Testis (tissue), 2 donors: Measurements from ENCODE around the gene ABO.

Source experiments
- CTCF ChIP-seq, 3 experiments: fragments of 450-650 bp in 2 of 3; fragments of 200-600 bp in 1 of 3; sonication (generic) in 1 of 3; IDR thresholded peaks; one replicate each; pipeline ENCODE4 v1.5.1; 2016 to 2019; ENCODE audit warnings: antibody characterized with exemption in 3 of 3, mild to moderate bottlenecking in 2 of 3, moderate library complexity in 1 of 3
- POLR2A ChIP-seq: fragments of 450-650 bp; IDR thresholded peaks from one replicate; pipeline ENCODE4 v1.6.1; 2017; ENCODE audit warnings: antibody characterized with exemption, mild to moderate bottlenecking, moderate library complexity

- TF ChIP-seq CTCF (IDR thresholded peaks at IDR 0.05) (no peak), POLR2A (no peak)
Observed at GRCh38 chr9:133290751-133291302, 15.8 kb upstream of the ABO start.
